GM20431 (cell line): ENCODE measurements around the gene ZC3H12A.

Source experiments
- in situ Hi-C: fragments of 300-500 bp; cut with MseI, MboI; formaldehyde crosslinking; loops from one replicate; pipeline ENCODE4 v1.15.0; 2020; ENCODE audit warnings: low sequenced_read_pairs; ENCODE audit not compliant: unreplicated experiment

ZC3H12A gene

GRCh38 chr1:37474046-37474696 is at the start of gene ZC3H12A:
Gene ZC3H12A, plus strand, starts transcription at chr1:37474580. Its CDS starts 917 bp downstream, at chr1:37475497.
- in situ Hi-C loops, result loop anchor here (25.0 kb wide), 1 partner anchor 213 kb away; the partner anchor contains the start of gene CDCA8

GRCh38 chr1:37425221-37425620 is 49.2 kb upstream of the ZC3H12A start:
- in situ Hi-C loops, result loop anchor here (25.0 kb wide), 1 partner anchor 713 kb away; no protein-coding TSS in a partner anchor

DNA sequence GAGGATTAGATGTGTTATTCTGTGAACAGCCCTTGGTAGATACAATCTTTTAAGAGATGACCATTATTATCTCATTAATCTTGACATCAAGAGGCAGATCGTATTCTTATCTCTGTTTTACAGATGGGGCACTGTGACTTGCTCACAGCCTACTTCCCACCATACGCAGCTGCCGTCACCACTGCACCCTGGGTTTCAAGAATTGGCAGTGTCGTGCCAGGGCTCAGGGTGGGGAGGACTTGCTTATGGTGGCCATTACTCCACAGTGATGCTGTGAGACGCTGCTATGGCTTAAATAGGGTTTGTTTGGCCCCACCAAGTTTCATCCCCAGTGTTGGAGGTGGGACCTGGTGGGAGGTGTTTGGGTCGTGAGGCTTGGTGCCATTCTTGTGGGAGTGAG is 45.4 kb upstream of the ZC3H12A start:
- in situ Hi-C loops, result loop anchor here (25.0 kb wide), 1 partner anchor 717 kb away; no protein-coding TSS in a partner anchor

DNA sequence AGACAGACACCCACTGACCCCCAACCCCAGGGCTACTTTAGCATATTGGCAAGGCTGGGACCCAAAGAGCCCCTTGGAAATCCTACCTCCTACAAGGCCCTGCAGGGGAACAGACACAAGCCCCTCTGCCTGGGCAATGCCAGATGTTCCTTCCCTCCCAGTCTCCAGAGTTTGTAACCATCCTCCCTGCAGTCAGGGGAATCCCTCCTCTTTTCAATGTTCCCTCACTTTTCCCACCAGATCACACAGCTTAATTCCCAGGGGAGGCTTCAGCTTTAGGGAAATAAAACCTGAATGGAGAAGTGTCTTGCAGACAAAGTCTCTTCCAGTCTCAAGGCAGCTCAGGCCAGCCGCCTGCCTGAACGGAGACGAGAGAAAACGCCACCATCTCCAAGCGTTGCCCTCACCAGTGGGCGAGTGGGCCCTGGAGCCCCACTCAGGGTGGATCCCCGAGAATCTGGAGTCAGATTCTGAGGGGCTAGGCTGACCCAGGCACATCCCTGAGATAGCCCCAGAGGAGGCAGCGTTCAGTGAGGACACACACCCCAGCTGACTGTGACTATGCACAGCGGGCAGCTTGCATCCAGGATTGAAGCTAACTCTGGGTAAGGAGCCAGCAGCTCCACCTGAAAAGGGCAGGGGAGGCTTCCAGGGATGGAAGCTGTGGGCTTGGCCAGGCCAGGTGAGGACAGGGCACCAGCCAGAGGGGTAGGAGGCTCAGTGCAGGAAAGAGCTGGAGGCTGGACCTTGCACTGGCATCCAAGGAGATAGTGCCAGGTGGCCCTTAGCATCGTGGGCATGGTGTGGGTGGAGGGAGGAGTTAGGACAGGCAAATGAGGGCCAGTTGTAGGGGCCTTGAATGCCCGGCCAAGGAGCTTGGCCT is 44.0 kb upstream of the ZC3H12A start:
- in situ Hi-C loops, result loop anchor here (25.0 kb wide), 1 partner anchor 718 kb away; no protein-coding TSS in a partner anchor

DNA sequence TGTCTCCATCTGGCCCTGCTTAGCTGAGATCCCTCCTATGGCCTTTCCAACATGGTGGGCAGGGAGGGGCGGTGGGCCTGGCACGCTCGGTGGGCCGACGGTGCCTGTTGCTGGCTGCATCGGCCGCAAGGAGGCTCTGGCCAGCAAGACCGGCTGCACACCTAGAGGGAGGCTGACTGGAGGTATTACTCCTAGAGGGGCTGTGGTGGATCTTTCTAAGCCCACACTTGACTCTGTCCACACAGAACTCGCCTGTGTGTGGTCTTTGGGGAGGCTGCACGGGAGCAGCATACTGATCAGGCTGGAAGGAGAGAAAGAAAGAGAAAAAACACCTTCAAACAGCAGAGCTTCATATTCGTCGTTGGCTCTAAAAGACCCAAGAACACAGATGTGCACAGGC is 41.7 kb upstream of the ZC3H12A start:
- in situ Hi-C loops, result loop anchor here (25.0 kb wide), 1 partner anchor 720 kb away; no protein-coding TSS in a partner anchor

DNA sequence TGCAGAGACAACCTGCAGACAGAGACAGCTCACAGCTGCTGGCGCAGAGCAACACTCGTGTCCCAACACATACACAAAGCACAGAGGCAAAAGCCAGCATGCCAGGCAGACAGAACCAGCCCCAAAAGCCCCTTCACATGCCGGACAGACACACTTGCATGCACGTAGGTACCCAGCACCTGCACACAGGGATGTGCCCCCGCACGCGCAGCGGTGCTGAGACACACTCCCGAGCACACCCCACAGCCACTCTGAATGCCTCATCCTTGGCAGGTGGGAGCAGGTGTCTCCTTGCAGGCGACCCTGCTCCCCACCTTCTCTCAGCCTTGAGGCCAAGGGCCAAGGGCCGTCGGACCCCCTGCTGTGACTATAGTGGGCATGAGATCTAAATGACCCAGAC is 41.2 kb upstream of the ZC3H12A start:
- in situ Hi-C loops, result loop anchor here (25.0 kb wide), 1 partner anchor 721 kb away; no protein-coding TSS in a partner anchor

GRCh38 chr1:37434292-37435225 is 39.8 kb upstream of the ZC3H12A start:
- in situ Hi-C loops, result loop anchor here (25.0 kb wide), 1 partner anchor 722 kb away; no protein-coding TSS in a partner anchor

- in situ Hi-C loops, result loop anchor here (25.0 kb wide), 1 partner anchor 725 kb away; no protein-coding TSS in a partner anchor
Measured at GRCh38 chr1:37437087-37437486, 37.3 kb upstream of the ZC3H12A start.

DNA sequence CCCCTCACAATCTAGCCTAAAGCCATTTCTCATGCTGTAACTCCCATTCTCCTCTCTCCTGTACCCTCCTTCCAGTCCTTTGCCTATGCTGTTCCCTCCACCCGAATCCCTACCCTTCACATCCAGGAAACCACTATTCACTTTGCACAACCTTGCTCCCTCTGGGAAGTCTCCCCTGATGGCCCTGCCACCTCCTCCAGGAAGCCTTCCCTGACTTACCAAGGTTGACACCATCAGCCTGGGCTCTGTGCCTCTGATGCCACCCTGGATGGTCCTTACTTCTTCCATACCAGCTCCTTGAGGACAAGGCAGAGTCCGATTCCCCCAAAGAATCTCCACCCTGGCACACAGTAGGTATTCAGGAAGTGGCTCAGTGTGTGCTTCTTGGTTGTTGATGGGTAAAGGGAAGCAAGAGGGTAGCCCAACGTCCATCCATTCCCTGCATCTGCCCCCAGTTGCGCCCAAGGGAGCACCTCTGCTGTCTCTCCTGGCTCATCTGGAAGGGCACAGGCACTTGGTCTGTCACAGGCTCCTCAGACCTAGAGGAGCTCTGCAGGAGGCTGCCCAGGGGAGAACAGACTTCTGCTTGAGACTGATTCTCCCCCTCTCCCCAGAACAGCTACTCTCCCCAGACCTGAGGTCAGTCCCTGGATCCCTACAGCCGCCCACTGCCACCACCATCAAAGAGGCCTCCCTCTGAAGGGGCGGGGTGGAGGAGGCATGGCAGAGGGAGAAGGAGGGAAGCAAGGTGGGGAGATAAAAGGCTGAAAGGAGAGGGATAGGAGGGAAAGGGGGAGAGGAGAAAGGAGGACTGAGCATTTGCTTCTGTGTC is 36.1 kb upstream of the ZC3H12A start:
- in situ Hi-C loops, result loop anchor here (25.0 kb wide), 1 partner anchor 726 kb away; no protein-coding TSS in a partner anchor

GRCh38 chr1:37438869-37439343 is 35.5 kb upstream of the ZC3H12A start:
- in situ Hi-C loops, result loop anchor here (25.0 kb wide), 1 partner anchor 727 kb away; no protein-coding TSS in a partner anchor

DNA sequence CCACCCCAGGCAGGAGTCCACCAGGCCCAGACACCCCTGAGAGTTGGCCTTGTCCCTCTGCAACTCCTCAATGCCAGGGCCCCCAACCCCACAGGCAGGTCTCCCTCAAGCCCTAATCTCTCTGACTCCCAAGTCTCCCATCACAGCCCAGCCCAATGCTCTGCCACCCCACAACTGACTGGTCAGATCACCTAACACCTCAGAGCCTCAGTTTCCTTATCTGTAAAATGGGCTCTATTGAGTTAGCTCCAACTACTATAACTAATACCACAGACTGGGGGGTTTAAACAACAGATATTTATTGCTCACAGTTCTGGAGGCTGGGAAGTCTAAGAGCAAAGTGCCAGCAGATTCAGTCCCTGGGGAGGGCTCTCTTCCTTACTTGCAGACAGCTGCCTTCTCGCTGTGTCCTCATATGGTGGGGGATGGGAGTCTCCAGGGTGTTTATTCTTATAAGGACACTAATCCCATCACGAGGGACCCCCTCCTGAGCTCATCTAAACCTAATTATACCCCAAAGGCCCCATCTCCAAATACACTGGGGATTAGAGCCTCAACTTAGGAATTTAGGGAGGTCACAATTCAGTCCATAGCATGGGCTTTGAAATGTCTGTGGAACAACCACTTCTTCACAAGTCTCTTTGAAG is 34.9 kb upstream of the ZC3H12A start:
- in situ Hi-C loops, result loop anchor here (25.0 kb wide), 1 partner anchor 727 kb away; no protein-coding TSS in a partner anchor

DNA sequence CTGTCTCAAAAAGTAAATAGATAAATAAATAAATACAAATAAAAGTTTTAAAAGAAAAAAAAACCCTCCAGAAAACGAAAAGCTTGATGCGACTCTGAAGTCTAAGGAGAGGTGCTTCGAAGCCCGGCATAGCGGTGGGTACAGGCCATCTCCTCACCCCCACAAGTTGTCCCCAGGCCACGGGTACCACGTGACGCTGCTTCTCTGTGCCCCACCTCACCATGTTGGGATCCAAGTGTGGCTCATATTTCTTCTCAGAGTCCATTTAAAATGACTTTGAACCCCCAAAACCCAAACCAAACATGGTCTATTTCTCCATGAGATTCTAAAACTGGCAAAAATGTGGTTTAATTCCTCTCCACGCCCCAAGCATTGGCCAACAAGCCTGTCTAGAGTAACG is 32.9 kb upstream of the ZC3H12A start:
- in situ Hi-C loops, result loop anchor here (25.0 kb wide), 1 partner anchor 729 kb away; no protein-coding TSS in a partner anchor

GRCh38 chr1:37442139-37442538 is 32.2 kb upstream of the ZC3H12A start:
- in situ Hi-C loops, result loop anchor here (25.0 kb wide), 1 partner anchor 730 kb away; no protein-coding TSS in a partner anchor

GRCh38 chr1:37442644-37443043 is 31.7 kb upstream of the ZC3H12A start:
- in situ Hi-C loops, result loop anchor here (25.0 kb wide), 1 partner anchor 730 kb away; no protein-coding TSS in a partner anchor

DNA sequence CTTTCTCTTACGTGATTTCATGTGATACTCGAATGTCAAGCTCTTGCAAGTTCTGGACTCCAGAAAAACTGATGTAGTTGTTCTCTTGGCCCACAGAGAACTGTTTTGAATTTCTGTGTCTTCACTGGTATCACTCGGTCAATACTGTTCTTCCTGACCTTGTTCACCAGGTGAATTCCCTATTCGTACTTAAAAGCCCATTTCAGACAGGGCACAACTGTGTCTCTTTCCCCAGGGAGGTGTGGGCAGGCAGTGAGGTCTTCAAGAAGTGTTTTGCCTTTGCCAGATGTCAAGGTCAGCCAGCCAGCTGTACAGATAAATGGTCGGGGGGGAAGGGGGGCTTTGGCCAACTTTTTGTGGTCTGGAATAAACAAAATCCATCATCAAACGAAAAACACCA is 27.5 kb upstream of the ZC3H12A start:
- in situ Hi-C loops, result loop anchor here (25.0 kb wide), 1 partner anchor 735 kb away; no protein-coding TSS in a partner anchor

DNA sequence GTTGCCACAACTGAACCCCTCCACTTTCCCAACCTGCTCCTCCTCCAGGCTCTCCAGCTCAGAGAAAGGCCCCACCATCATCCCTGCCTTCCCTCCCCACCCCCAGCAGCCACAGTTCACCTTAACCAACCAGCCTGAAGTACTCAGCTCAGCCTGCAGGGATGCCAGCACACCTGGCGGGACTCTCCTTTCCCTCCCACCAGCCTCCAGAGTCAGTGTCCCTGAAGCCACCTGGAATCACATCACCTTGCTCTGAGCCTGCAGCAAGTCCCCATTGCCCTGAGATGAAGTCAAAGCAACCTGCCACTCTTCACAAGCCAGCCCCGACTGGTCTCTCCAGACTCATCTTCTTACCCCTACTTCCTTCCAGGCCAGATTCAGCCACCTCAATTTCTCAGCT is 26.2 kb upstream of the ZC3H12A start:
- in situ Hi-C loops, result loop anchor here (25.0 kb wide), 1 partner anchor 736 kb away; no protein-coding TSS in a partner anchor

DNA sequence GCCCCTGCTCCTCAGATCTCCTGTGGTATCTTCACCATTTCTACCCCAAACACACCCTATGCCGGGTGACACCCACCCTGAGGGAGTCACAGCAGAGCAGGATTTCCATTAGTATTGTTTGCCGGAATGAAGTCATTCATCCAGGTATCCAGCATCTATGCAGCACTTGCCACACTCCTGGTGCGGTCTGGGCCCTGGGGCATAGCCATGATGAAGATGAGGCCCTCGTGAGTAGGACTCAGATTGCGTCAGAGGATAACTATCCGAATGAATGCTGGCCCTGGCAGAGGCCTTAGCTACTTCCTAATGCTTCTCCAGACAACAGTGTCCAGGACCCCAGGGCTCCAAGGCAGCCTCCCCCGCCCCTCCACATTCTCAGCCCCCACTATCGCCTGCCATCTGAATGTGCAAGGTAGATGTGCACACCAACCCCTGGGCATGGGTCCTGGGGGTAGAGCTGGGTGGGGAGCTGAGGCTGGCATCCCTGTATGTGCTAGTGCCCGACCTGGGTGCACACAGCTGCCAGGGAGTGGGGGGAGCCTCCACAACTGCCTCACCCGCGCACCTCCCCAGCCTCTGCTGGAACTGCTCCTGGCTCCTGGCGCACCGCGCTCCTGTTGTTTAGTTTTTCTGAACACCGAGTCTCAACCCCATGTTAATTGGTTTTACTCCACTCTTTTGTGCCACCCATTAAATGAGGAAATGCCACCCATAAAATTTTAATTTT is 25.5 kb upstream of the ZC3H12A start:
- in situ Hi-C loops, result loop anchor here (25.0 kb wide), 1 partner anchor 737 kb away; no protein-coding TSS in a partner anchor
